ENCODE measurements around the gene MARCKSL1.
"Not testable (repeated sequence)": the region's sequence is repeated elsewhere in the genome, so short reads cannot be mapped to it uniquely, and the experiment has no call there.

Gene MARCKSL1

GRCh38 chr1:32305310-32305709 is 30.7 kb downstream of the MARCKSL1 start:
- ChIA-PET CTCF (interaction anchor here (1.4 to 8.8 kb wide), 5 partner anchors 9 to 57 kb away, joined by 3 to 94 read pairs (median 8); partner anchors contain the start of gene HDAC1), POLR2A (interaction anchor here (0.8 kb wide), 1 partner anchor 31 kb away, joined by 4 read pairs; the partner anchor contains the start of gene MARCKSL1)
- TF ChIP-seq CTCF (IDR thresholded peaks at IDR 0.05; ENCODE audit: control extremely low read depth, extremely low read depth, low read depth, missing control alignments): no peak
- DNase-seq (ENCODE audit: extremely low spot score): no peak

GRCh38 chr1:32303997-32304622 is 31.9 kb downstream of the MARCKSL1 start:
- no peak for TF ChIP-seq CTCF (IDR thresholded peaks at IDR 0.05; ENCODE audit: control extremely low read depth, extremely low read depth, low read depth, missing control alignments)
- ChIA-PET CTCF (interaction anchor here (1.0 to 8.8 kb wide), 7 partner anchors 13 to 56 kb away, joined by 3 to 94 read pairs (median 7); partner anchors contain the start of gene HDAC1), POLR2A (interaction anchor here (0.6 kb wide), 1 partner anchor 10 kb away, joined by 5 read pairs; no protein-coding TSS in a partner anchor)
- DNase-seq (ENCODE audit: extremely low spot score): no peak

GRCh38 chr1:32303358-32303757 is 32.7 kb downstream of the MARCKSL1 start:
- ChIA-PET CTCF (interaction anchor here (1.0 to 8.8 kb wide), 5 partner anchors 12 to 46 kb away, joined by 3 to 94 read pairs (median 8); partner anchors contain the start of gene HDAC1), POLR2A (no interaction called here)
- DNase-seq (ENCODE audit: extremely low spot score): no peak
- TF ChIP-seq CTCF (IDR thresholded peaks at IDR 0.05; ENCODE audit: control extremely low read depth, extremely low read depth, low read depth, missing control alignments): no peak

- TF ChIP-seq CTCF (IDR thresholded peaks at IDR 0.05; ENCODE audit: control extremely low read depth, extremely low read depth, low read depth, missing control alignments): no peak
- ChIA-PET CTCF (interaction anchor here (1.2 kb wide), 1 partner anchor 24 kb away, joined by 3 read pairs; no protein-coding TSS in a partner anchor), POLR2A (no interaction called here)
- no peak for DNase-seq (ENCODE audit: extremely low spot score)
Measured at GRCh38 chr1:32299327-32299726, 36.7 kb downstream of the MARCKSL1 start.

- ChIA-PET CTCF (interaction anchor here (0.7 to 1.2 kb wide), 4 partner anchors 10 to 36 kb away, joined by 3 to 5 read pairs (median 4); no protein-coding TSS in a partner anchor), POLR2A (interaction anchor here (0.6 to 0.7 kb wide), 2 partner anchors 110 to 160 kb away, joined by 3 to 8 read pairs; no protein-coding TSS in a partner anchor)
- DNase-seq (ENCODE audit: extremely low spot score): not testable (repeated sequence)
Measured at GRCh38 chr1:32298211-32298610, 37.8 kb downstream of the MARCKSL1 start.

- ChIA-PET CTCF (interaction anchor here (0.8 to 2.5 kb wide), 8 partner anchors 11 to 75 kb away, joined by 3 to 14 read pairs (median 4); no protein-coding TSS in a partner anchor), POLR2A (interaction anchor here (0.6 to 3.2 kb wide), 10 partner anchors 13 to 359 kb away, joined by 3 to 34 read pairs (median 4); partner anchors contain the start of genes MARCKSL1 and RBBP4)
- DNase-seq (ENCODE audit: extremely low spot score): peak; percentile 99
- TF ChIP-seq CTCF (IDR thresholded peaks at IDR 0.05; ENCODE audit: control extremely low read depth, extremely low read depth, low read depth, missing control alignments): no peak
Measured at GRCh38 chr1:32291708-32292538, 44.1 kb downstream of the MARCKSL1 start, which contains the start of gene HDAC1. Gene HDAC1, plus strand, starts transcription at chr1:32292083. Its CDS starts 87 bp downstream, at chr1:32292170.

Data from GM10248 (cell line).